Measurements from ENCODE around the gene IL11. TPM values are rescaled to one million over a fixed set of nuclear protein-coding genes. Genes with fewer than 3 reads are reported as not detected.

The IL11 gene
- total and polyA plus RNA-seq, 2 of the 13 experiments (the other 11 are each of a cell fraction or from before 2014, with no cell fraction given) = 2.5 to 2.9 TPM

- TF ChIP-seq ZHX2 (IDR thresholded peaks at IDR 0.05; ENCODE audit: low read depth) (no peak), ZHX2 (CRISPR knock-in tag; IDR thresholded peaks at IDR 0.05; ENCODE audit: borderline replicate concordance) (no peak), ZNF530 (CRISPR knock-in tag; IDR thresholded peaks at IDR 0.05; ENCODE audit: low read depth) (no peak), ZNF230 (CRISPR knock-in tag; IDR thresholded peaks at IDR 0.05) (peak; percentile 76; the same call in 1 of the 2 replicates), GPN1 (CRISPR knock-in tag; IDR thresholded peaks at IDR 0.05; ENCODE audit: borderline replicate concordance) (no peak; the same call in 1 of the 2 replicates), FOXC1 (CRISPR knock-in tag; IDR thresholded peaks at IDR 0.05; ENCODE audit: borderline replicate concordance) (peak; percentile 91; the same call in 1 of the 2 replicates), SNAPC2 (CRISPR knock-in tag; IDR thresholded peaks at IDR 0.05) (no peak), DMAP1 (CRISPR knock-in tag; IDR thresholded peaks at IDR 0.05) (peak; percentile 95), SRF (IDR thresholded peaks at IDR 0.05; ENCODE audit: low read depth, low read length) (no peak), ZFP90 (CRISPR knock-in tag; IDR thresholded peaks at IDR 0.05; ENCODE audit: borderline replicate concordance) (peak; percentile 51; the same call in 1 of the 2 replicates), ZFP37 (CRISPR knock-in tag; IDR thresholded peaks at IDR 0.05; ENCODE audit: borderline replicate concordance) (peak; percentile 52; the same call in 1 of the 2 replicates), TARDBP (CRISPR knock-in tag; IDR thresholded peaks at IDR 0.05) (peak; percentile 37; the same call in 1 of the 2 replicates), NCOA5 (CRISPR knock-in tag; IDR thresholded peaks at IDR 0.05) (no peak), LRRFIP1 (CRISPR knock-in tag; conservative IDR thresholded peaks at IDR 0.05) (no peak), HOMEZ (CRISPR knock-in tag; IDR thresholded peaks at IDR 0.05; ENCODE audit: low read depth) (no peak), MBD4 (IDR thresholded peaks at IDR 0.05; ENCODE audit: borderline replicate concordance, low read length) (no peak), ZNF263 (CRISPR knock-in tag; IDR thresholded peaks at IDR 0.05) (peak; percentile 9; the same call in 1 of the 2 replicates)
These were observed 15.6 kb upstream of the IL11 start, which contains the start of gene RPL28 (continued) for GRCh38 chr19:55385724-55386492.
